Transverse colon (tissue), 4 donors: ENCODE measurements around the gene FAM107B.

ENCODE experiments used
- CTCF ChIP-seq, 5 experiments: fragments of 200-600 bp in 3 of 5; fragments of 450-650 bp in 2 of 5; sonication (generic) in 3 of 5; IDR thresholded peaks; 1 replicate in 2 of 5; 2 replicates in 3 of 5; pipeline ENCODE4 v1.5.1; 2016 to 2017; ENCODE audit warnings: antibody characterized with exemption in 5 of 5, inconsistent platforms in 3 of 5, mild to moderate bottlenecking in 2 of 5, moderate library complexity in 1 of 5
- EP300 ChIP-seq: sonication (generic); formaldehyde crosslinking; IDR thresholded peaks from one replicate; pipeline ENCODE4 v1.6.1; 2017; ENCODE audit warnings: antibody characterized with exemption, low read depth
- POLR2AphosphoS5 ChIP-seq, 3 donors: sonication (generic); formaldehyde crosslinking; IDR thresholded peaks; one replicate each; pipeline ENCODE4 v1.6.1; 2016; ENCODE audit warnings: antibody characterized with exemption in 3 of 3

- TF ChIP-seq CTCF (IDR thresholded peaks at IDR 0.05) (no peak), POLR2AphosphoS5 (IDR thresholded peaks at IDR 0.05) (no peak), EP300 (no peak)
Measured at GRCh38 chr10:14602807-14603533, 171.7 kb downstream of the FAM107B start.
